ENCODE results near the gene RNASE13. TPM values are rescaled to one million over a fixed set of nuclear protein-coding genes. Genes with fewer than 3 reads are reported as not detected.

The RNASE13 gene
- total RNA-seq, 1 donor from 2014 or later, result not detected

DNA sequence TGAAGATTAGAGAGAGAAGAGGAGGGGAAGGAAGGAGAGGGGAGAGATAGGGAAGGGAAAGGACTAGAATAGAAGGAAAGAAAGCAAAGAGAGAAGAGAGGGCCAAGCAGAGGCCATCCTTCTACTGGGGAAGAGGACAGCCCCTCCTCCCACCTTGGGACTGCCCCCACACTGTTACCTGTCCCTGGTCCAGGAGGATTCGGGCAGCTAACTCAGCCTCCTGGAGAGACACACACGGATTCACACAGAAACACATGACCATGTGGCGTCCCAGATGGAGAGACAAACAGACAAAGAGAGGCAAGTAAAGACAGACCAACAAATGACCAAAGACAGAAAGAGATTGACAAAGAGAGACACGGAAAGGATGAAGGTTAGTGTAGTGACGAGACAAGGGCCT is 11.9 kb downstream of the RNASE13 start:
- DNase-seq, result no peak
- no peaks in the 10 kb centered on the region for H3K9me3 Mint-ChIP-seq
- intact Hi-C loops (cut with micrococcal nuclease), result no loop called here
- no peak for ATAC-seq (ENCODE audit: low read depth)
- ChIA-PET POLR2A (no interaction called here), CTCF (interaction anchor here (1.0 to 2.6 kb wide), 2 partner anchors 8 to 71 kb away, joined by 3 to 12 read pairs; no protein-coding TSS in a partner anchor)
- peaks cover 34% of the 10 kb centered on the region for H3K27me3 Mint-ChIP-seq
- no peak overlapping the region for H3K27ac Mint-ChIP-seq
- H3K4me1 Mint-ChIP-seq, result peaks cover 18% of the 10 kb centered on the region
- TF ChIP-seq CTCF (IDR thresholded peaks at IDR 0.05), result no peak
- peaks cover 7% of the 10 kb centered on the region for H3K36me3 Mint-ChIP-seq (ENCODE audit: low read depth)
- H3K4me3 Mint-ChIP-seq, result peak overlapping the region; percentile 20

GRCh38 chr14:21020977-21021545 is 13.5 kb downstream of the RNASE13 start:
- CTCF ChIA-PET, result interaction anchor here (0.8 to 12.2 kb wide), 2 partner anchors 45 to 85 kb away, joined by 3 to 257 read pairs; partner anchors contain the start of gene TMEM253
- Mint-ChIP-seq H3K27me3 (peaks cover 38% of the 10 kb centered on the region), H3K4me3 (no peak overlapping the region), H3K36me3 (ENCODE audit: low read depth) (peaks cover 10% of the 10 kb centered on the region), H3K9me3 (no peaks in the 10 kb centered on the region), H3K4me1 (peaks cover 18% of the 10 kb centered on the region), H3K27ac (no peak overlapping the region)
- ATAC-seq (ENCODE audit: low read depth) (no peak), DNase-seq (no peak)
- intact Hi-C loops (cut with micrococcal nuclease), result no loop called here
- POLR2A ChIA-PET, result no interaction called here
- no peak for TF ChIP-seq CTCF (IDR thresholded peaks at IDR 0.05)

DNA sequence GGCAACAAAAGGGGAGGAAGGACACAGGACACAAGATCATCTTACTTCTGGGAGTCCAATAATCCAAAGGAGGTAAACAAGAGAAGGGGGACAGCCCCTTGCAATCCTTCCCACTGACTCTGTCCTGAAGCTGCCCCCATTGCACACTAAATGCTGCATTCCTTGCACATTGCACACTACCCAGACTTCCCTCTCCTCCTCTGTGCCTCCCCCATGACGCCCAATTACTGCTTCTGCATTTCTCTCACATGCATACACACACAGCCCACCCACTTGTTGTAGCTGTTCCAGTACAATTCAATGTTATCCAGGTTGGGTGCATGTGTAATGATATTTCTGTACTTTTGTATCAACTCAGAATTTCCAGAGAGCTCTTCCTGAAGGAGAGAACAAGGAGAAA is 15.2 kb downstream of the RNASE13 start:
- TF ChIP-seq CTCF (IDR thresholded peaks at IDR 0.05), result no peak
- ChIA-PET CTCF (interaction anchor here (0.7 to 12.2 kb wide), 4 partner anchors 16 to 87 kb away, joined by 3 to 257 read pairs (median 4); partner anchors contain the start of gene TMEM253), POLR2A (interaction anchor here (1.0 kb wide), 1 partner anchor 68 kb away, joined by 3 read pairs; no protein-coding TSS in a partner anchor)
- Mint-ChIP-seq H3K36me3 (ENCODE audit: low read depth) (peaks cover 8% of the 10 kb centered on the region), H3K9me3 (no peaks in the 10 kb centered on the region), H3K4me1 (peaks cover 13% of the 10 kb centered on the region), H3K4me3 (no peak overlapping the region), H3K27ac (no peak overlapping the region), H3K27me3 (peaks cover 45% of the 10 kb centered on the region)
- no peak for ATAC-seq (ENCODE audit: low read depth)
- no peak for DNase-seq
- intact Hi-C loops (cut with micrococcal nuclease), result no loop called here

GRCh38 chr14:21018781-21019180 is 15.8 kb downstream of the RNASE13 start:
- Mint-ChIP-seq H3K9me3 (no peaks in the 10 kb centered on the region), H3K27ac (no peak overlapping the region), H3K4me3 (no peak overlapping the region), H3K36me3 (ENCODE audit: low read depth) (peaks cover 8% of the 10 kb centered on the region), H3K27me3 (peaks cover 41% of the 10 kb centered on the region), H3K4me1 (peaks cover 7% of the 10 kb centered on the region)
- ChIA-PET POLR2A (interaction anchor here (1.0 kb wide), 1 partner anchor 68 kb away, joined by 3 read pairs; no protein-coding TSS in a partner anchor), CTCF (interaction anchor here (0.7 to 12.2 kb wide), 5 partner anchors 16 to 88 kb away, joined by 3 to 257 read pairs (median 3); partner anchors contain the start of genes ARHGEF40 and TMEM253)
- ATAC-seq (ENCODE audit: low read depth), result no peak
- intact Hi-C loops (cut with micrococcal nuclease), result no loop called here
- TF ChIP-seq CTCF (IDR thresholded peaks at IDR 0.05), result no peak
- DNase-seq, result no peak

- Mint-ChIP-seq H3K36me3 (ENCODE audit: low read depth) (peaks cover 8% of the 10 kb centered on the region), H3K9me3 (no peaks in the 10 kb centered on the region), H3K27me3 (peaks cover 41% of the 10 kb centered on the region), H3K4me1 (peaks cover 2% of the 10 kb centered on the region), H3K27ac (no peak overlapping the region), H3K4me3 (no peak overlapping the region)
- DNase-seq, result no peak
- ChIA-PET CTCF (interaction anchor here (1.0 to 12.2 kb wide), 9 partner anchors 13 to 88 kb away, joined by 3 to 257 read pairs (median 3); partner anchors contain the start of genes ARHGEF40, RNASE7, TMEM253 and ZNF219), POLR2A (no interaction called here)
- no peak for TF ChIP-seq CTCF (IDR thresholded peaks at IDR 0.05)
- intact Hi-C loops (cut with micrococcal nuclease), result no loop called here
- no peak for ATAC-seq (ENCODE audit: low read depth)
Measured at GRCh38 chr14:21018286-21018685, 16.3 kb downstream of the RNASE13 start.

Measured in activated B cell treated with CpG ODN at 0.5 μM for 24 hours (primary cell).